Embryonic facial prominence (tissue), 1 donor: ENCODE data around the gene RYK.
"Not testable (repeated sequence)": the region's sequence is repeated elsewhere in the genome, so short reads cannot be mapped to it uniquely, and the experiment has no call there.

Experiments used
- DNase-seq: peaks from one replicate; pipeline ENCODE4 v3.0.0-alpha.2; 2016; ENCODE audit errors: extremely low spot score

RYK gene

GRCh38 chr3:134216851-134217250 is 33.8 kb downstream of the RYK start:
- DNase-seq, result no peak

DNA sequence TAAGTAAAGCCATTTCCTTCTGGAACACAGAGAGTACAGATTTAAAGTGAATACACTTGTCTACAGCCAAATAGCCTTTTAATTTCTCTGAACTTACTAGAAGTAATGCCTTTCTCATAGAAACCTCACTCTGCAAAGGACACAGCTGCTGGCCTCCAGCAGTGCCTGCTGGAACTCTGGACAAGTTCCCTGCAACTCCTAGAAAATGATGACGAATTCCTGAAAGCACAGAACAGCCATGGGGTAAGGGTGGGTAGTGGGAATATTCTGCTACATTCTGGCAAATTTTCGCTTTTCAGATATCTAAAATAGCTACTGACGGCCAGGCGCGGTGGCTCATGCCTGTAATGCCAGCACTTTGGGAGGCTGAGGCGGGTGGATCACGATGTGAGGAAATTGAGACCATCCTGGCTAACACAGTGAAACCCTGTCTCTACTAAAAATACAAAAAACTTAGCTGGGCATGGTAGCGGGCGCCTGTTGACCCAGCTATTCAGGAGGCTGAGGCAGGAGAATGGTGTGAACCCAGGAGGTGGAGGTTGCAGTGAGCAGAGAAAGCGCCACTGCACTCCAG is 34.4 kb downstream of the RYK start:
- DNase-seq, result no peak

DNA sequence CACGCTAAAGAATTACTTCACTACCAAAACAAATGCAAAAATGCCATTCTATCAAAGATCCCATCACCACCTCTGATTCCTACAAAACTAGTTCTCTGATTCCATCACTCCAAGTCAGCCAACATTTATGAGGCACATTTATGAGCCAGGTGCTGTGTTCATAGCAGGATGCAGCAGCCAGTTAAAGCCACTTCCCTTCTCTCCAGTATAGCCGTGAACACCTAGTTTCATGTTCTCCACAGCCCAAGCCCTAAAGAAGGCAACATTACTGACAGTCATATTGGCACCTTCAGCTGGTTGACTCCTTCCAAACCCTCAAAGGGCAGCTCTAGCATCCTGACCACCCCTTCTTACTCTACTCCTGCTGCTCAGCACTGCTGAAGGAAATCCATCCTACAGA is 36.4 kb downstream of the RYK start:
- DNase-seq, result no peak

- DNase-seq, result no peak
Observed at GRCh38 chr3:134212967-134213665, 37.5 kb downstream of the RYK start.

DNA sequence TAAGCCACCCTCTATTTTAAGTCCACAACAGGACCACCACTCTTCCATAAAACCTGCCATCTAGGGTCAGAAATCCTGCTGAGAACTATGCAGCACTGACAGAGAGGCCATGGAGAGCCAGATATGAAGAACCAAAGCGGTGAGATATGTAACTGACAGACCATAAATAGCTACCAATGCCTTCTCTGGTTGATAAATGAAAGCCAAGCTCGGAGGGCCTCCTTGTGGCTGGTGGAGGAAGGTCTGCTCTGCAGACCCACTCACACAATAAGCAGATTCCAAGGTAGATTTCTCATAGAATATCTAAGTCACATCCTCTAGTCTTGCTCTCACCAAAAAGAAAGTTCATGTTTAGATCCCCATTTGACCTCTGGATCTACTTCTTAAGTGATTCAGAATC is 38.9 kb downstream of the RYK start:
- DNase-seq, result no peak

GRCh38 chr3:134205451-134205850 is 45.2 kb downstream of the RYK start:
- DNase-seq, result no peak

DNA sequence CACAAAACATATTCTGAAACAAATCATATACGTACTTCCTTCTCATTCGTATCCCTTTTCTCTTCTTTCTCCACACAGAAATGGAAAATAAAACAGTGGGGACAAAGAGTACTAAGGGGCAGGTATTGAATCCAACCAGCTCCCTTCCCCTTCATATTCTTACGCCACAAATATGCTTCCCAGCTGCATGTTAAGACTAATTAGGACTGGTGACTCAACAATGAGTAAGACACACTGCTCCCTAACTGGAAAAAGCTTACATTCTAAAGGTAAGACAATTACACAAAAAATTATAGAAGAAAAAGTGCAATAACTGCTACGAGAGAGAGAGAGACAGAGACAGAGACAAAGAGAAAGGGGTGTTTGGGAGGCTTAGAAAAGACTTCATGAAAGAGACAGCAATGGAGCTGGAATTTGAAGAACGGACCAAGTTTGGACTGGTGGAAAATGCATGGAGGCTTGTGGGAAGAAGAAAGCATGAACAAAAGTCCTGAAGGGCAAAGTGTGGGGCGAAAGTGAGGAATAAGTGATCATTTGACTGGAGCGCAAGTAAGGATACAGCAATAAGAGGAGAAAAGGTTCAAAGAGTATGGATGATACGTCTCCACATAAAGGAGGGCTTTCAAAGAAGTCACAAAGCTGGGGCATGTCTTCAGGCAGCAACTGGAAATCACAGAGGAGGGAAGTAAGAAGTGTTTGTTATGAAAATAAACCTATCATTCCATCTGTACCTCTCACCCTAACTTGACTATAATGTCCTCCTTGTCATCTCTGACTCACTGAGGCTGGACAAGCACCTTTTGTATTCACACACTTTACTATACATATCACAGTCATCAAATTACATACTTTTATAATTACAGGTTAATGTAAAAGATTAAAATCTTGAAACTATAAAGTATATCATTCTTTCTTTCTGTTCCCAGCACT is 49.2 kb downstream of the RYK start:
- DNase-seq, result no peak

- not testable (repeated sequence) for DNase-seq
Observed at GRCh38 chr3:134199880-134200279, 50.8 kb downstream of the RYK start.

DNA sequence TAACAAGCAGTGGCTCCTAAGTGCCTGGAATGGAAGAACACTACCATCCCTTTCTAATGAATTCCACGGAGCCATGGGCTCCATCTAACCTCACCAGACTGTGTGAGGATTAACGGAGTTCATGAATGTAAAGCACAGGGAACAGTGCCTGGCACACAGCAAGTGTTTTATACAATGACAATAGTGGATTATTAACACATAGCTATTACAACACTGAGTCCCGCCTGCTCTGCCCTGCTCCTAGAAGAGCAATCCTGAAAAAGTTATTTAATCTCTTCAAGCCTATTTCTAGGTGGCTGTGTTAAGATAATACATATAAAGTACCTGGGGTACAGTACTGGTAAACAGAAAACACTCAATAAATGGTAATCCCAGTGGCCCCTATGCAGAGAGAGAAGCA is 51.4 kb downstream of the RYK start:
- DNase-seq, result no peak

DNA sequence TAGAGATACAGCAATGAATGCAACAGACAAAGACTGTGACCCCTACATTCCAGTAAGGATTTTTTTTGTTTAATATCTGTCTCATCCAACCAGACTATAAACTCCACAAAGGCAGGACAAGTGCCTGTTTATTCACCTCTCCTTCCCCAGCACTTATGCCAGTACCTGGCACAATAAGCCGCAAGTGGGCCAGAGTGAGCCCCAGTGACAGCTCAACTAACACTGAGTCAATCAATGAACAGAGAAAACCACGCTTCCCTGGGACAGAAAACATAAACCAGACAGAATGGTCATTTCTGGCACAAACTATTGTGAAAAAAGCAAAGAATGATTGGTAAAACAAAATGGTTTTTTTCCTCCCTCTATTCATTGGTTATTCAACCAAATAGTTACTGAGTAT is 52.2 kb downstream of the RYK start:
- DNase-seq, result no peak

GRCh38 chr3:134197681-134198261 is 52.9 kb downstream of the RYK start:
- DNase-seq, result peak; percentile 20

DNA sequence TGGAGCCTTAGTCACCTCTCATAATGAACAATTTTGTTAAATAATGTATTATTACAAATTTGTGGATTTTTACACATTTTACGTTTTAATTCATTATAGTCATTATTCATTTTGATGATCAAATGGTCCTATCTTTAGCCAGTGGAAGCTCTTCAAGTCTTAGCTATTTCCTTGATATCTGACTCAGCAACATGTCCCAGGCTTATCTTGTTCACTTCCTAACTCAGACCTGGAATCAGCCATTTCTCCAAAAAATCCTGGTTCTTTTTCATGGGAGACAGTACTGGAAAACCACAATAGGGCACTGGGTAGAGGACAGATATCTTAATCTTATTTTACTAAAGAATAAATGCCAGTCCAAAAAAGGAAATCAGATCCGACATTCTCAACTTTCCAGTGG is 56.4 kb downstream of the RYK start:
- no peak for DNase-seq

DNA sequence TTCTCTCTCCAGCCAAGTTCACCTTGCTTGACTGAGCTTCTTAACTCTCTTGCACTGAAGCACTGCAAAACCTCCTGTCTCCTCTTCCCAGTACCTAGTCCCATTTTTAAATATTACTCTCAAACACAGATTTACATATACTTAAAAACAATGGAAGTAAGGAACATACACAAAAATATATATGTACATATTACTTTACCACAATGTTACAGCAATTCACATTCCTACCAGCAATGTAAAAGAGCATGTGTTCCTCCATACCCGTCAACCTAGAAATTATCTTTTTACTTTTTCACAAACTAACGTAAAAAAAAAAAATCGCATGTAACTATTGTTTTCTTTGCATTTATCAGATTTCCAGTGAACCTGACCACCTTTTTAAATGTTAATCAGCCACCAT is 60.4 kb downstream of the RYK start:
- no peak for DNase-seq

- no peak for DNase-seq
Observed at GRCh38 chr3:134189849-134190248, 60.8 kb downstream of the RYK start.

DNA sequence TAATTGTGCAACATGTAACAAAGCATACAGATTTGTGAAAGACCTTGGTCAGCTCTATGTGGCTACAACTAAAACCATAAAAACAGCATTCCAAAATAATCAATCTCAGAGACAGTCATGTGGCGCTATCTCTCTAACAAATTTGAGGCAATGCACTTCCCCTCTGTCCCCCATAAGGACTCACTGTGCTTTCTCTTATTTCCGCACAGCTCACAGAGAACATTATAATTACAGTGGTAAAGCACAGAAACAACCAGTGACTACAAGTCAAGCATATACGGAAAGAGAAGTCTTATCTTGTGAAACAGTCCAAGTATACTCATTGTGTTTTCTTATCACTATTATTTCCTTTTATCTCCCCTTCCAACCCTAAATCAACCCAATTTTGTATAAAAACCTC is 64.3 kb downstream of the RYK start:
- DNase-seq, result no peak

GRCh38 chr3:134180761-134181160 is 69.9 kb downstream of the RYK start:
- no peak for DNase-seq

DNA sequence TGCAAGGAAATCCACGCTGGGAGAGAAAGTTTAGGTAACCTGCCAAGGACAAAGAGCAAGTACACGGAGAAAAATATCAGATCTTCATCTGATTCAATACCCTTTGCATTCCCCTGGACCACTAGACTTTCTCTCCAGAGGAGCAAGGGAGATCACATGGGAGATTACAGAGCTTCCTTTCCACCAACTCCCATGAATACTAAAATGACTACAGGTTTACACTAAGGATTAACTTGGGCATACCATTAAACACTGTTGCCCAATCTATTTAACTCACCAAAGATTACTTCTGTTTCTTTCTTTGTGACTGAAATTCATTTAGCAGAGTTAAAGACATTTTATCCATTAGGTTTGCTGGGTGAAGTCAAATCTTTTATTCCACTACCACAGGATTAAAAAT is 71.2 kb downstream of the RYK start:
- DNase-seq, result no peak

DNA sequence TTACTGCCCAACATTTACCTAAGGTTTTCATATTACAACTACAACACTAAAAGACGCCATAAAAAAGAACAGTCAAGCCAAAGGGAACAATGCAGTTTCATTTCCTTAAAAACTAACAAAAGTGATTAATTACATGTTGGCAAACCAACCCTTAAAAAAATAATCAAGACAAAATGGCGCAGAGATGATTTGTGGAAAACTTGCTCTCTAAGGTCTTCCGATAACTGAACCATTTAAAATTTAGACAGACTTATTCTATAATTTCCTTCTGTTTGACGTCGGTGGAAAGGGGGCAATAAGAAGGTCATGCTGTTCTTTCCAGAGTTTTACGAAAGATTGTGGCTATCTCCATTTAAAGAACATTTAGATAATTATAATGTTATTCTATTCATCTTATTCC is 87.6 kb downstream of the RYK start:
- no peak for DNase-seq

- DNase-seq, result no peak
Observed at GRCh38 chr3:134161898-134162615, 88.6 kb downstream of the RYK start.

DNA sequence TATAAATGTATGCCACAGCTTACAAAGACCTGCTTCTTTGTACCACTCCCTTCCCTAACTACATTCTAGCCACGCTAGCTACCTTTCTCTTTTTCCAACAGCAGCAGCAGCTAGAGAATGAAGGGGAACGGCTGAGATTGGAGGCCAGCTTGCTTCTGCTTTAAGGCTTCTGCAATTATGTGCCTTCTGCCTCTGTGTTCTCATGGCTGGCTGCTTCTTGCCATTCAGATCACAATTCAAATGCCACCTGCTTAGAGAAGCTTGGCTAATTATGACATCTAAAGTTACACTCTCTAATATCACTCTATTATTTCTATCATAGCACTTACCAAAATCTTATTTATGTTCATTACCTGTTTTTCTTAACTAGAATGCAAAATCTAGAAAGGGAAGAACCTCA is 95.2 kb downstream of the RYK start:
- DNase-seq, result no peak

DNA sequence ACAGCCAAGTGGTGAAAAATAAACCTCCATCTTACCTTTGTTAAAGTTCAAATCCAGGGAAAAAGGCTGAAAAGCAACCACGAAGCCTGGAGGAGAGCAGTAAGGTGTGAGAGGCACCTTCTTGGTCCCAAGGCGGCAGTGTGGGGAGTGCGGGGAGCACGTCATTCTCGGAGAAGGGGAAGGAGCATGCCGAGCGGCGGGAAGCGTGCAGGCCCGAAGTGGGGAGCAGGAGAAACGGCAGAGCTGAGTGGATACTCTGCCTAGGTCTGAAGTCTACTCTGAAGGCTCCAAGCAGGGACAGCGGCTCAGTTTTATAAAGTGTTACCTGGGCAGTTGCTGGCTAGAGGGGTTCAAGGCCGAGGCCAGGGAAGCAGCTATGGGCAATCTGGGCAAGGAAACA is 96.9 kb downstream of the RYK start:
- DNase-seq, result no peak

- DNase-seq, result no peak
Observed at GRCh38 chr3:134150476-134150875, 100.2 kb downstream of the RYK start.
